GM21367 (cell line): ENCODE results near the gene TAMM41.
"Not testable (repeated sequence)": the region's sequence is repeated elsewhere in the genome, so short reads cannot be mapped to it uniquely, and the experiment has no call there.

ENCODE experiments used
- ATAC-seq: cut with Tn5 transposase; IDR thresholded peaks from one replicate; pipeline ENCODE4 v1.9.1; 2021; ENCODE audit not compliant: unreplicated experiment

The TAMM41 gene

GRCh38 chr3:11846281-11847266, at the start of gene TAMM41:
Gene TAMM41 (minus strand): TSS chr3:11846885. CDS start chr3:11846636, 249 bp downstream.
- peak; percentile 100 for ATAC-seq

DNA sequence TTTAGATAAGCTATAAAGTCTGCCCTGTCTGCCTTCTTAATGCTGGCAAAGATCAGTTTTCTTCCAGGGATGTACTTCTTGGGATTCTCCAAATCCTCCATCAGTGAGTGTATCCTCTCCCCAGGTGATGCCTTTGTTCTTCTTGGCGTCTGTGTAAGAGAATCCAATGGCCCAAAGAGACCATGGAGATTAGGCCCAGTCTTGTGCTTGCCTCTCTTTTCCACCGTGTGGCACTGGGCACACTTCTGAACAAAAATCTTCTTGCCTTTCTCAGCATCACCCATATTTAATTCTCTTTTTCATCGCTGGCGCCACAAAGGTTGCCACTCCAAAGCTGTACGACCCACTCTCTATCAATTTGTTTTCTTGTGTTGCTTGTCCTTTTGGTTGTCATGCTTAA, 32.2 kb upstream of the TAMM41 start:
- ATAC-seq, result no peak

- not testable (repeated sequence) for ATAC-seq
These were observed 28.0 kb upstream of the TAMM41 start for GRCh38 chr3:11874707-11875106.

DNA sequence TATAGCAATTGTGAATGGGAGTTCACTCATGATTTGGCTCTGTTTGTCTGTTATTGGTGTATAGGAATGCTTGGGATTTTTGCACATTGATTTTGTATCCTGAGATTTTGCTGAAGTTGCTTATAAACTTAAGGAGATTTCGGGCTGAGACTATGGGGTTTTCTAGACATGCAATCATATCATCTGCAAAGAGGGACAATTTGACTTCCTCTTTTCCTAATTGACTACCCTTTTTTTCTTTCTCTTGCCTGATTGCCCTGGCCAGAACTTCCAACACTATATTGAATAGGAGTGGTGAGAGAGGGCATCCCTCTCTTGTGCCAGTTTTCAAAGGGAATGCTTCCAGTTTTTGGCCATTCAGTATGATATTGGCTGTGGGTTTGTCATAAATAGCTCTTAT, 17.1 kb upstream of the TAMM41 start:
- not testable (repeated sequence) for ATAC-seq

GRCh38 chr3:11862584-11862983, 15.9 kb upstream of the TAMM41 start:
- not testable (repeated sequence) for ATAC-seq

DNA sequence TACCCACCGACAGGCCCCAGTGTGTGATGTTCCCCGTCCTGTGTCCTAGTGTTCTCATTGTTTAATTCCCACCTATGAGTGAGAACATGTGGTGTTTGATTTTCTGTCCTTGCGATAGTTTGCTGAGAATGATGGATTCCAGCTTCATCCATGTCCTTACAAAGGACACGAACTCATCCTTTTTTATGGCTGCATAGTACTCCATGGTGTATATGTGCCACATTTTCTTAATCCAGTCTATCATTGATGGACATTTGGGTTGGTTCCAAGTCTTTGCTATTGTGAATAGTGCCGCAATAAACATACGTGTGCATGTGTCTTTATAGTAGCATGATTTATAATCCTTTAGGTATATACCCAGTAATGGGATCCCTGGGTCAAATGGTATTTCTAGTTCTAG, 15.5 kb upstream of the TAMM41 start:
- not testable (repeated sequence) for ATAC-seq

- ATAC-seq, result not testable (repeated sequence)
These were observed 13.5 kb upstream of the TAMM41 start for GRCh38 chr3:11860213-11860612.

GRCh38 chr3:11853450-11853849, 6.8 kb upstream of the TAMM41 start:
- no peak for ATAC-seq

DNA sequence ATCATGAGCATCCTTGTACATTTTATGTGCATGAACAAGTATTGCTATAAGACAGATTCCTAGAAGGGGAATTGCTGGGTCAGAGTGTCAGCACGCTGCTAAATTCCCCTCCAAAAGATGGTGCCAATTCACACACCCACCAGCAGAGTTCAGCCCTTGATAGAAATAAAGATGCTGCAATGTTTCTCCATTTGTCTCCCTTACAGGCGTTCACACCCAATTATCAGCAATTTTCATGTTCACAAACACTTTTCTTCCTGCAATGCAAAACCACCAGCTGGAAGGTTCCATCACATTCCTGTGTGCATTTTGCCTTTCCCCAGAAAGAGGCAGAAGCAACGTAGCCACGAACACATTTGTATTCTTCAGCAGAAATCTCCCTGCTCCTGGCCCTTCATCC, 3.3 kb upstream of the TAMM41 start:
- ATAC-seq, result no peak

GRCh38 chr3:11847607-11848006, 922 bp upstream of the TAMM41 start:
- no peak for ATAC-seq

DNA sequence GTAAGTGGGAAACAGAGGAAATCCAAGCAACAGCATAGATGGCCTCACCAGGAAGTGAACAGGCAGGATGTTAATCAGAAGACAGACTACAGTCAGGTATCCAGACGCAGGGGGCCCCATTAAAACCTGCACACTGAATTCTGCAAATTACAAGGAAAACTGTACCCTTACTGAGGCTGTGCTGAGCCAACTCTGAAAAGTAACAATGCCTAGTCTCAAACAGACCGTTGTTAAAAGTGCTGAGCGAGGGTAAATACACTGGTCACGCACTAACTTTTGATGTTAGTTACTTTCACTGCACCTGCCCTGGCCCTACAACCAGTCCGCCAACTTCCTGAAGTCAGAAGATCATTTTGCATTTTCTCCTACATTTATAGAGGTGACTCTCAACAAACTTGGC, 1.0 kb downstream of the TAMM41 start:
- no peak for ATAC-seq

- no peak for ATAC-seq
These were observed 1.8 kb downstream of the TAMM41 start for GRCh38 chr3:11844891-11845290.

GRCh38 chr3:11835028-11835639, 11.6 kb downstream of the TAMM41 start:
- no peak for ATAC-seq

DNA sequence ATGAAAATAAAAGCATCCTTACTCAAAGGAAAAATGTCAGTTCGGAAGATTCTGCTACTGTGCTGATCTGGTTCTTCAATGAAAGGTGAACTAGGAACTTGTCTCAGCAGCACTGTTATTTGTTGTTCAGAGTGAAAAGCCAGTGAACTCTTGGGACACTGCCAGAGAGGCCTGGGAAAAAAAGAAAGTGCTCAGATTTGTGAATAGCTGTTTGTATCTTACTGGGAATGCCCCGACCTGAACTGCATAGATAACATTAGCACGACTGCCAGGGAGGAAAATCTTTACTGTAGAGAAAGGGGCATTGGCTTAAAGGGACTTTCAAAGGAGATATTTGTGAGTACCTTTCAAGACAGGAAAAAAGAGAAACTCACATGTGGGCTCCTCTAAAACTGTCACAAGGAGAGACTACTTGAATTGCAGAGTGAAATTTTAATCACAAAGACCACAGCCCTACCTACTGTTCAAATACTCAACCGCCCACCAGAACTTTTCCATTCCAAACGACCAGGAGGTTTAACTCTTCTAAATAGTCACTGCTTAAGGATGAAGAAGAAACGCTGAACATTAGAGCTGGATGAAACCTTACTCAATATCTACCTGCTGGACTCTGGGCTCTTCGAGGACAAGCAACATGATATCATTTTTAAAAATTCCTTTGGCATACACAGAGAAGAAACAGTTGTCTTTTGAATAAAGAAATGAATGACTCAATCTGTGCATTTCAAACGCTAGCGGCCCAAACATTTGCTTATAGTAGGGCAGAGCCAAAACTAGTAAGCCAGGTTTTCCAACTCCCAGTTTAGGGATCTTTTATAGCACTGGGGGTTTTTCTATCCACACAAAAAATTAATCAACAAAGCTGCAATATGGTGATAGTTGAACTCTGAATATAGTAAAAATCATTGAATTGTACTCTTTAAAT, 13.4 kb downstream of the TAMM41 start:
- no peak for ATAC-seq

GRCh38 chr3:11829416-11829815, 17.3 kb downstream of the TAMM41 start:
- no peak for ATAC-seq

- no peak for ATAC-seq
These were observed 19.9 kb downstream of the TAMM41 start for GRCh38 chr3:11826628-11827265.

DNA sequence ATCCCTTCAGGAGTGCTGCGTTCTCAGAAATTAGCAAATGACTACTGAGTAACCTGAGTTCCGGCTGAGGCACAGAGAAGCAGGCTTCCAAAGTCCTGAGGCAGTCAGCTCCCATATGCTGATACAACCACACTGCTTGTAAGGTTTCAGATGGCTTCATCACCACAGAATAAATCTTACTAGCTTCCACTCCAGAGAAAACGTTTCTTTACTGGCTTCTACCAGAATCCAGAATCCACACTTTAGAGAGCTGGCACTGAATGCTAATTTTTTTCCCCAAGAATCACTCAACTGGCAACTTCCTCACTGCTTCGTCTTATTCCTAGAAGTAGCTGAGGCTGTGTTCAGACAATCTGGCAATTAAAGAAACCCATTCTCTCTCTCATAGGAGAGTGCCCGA, 21.4 kb downstream of the TAMM41 start:
- no peak for ATAC-seq

DNA sequence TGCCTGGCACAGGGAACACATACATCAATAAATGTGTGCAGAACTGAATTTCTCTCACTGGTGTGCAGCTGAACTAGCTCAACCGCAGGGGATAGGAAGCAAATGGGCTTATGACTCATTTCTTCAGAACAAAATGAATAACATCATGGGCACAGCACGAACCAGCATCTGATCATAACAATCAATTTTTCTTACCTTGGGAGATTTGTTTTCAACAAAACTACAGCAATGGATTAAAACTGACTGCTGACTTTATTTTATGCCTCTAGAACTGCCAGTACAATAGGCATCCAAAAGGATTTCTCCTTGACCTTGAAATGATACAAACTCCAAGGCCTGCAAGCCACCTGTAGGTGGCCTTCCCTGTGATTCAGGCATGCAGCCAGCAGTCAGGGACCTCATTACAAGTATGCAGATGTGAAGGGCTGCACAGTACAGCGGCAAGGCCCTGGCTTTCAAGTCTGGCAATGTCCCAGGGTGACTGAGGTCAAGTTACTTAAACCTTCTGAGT, 26.1 kb downstream of the TAMM41 start:
- peak; percentile 53 for ATAC-seq

DNA sequence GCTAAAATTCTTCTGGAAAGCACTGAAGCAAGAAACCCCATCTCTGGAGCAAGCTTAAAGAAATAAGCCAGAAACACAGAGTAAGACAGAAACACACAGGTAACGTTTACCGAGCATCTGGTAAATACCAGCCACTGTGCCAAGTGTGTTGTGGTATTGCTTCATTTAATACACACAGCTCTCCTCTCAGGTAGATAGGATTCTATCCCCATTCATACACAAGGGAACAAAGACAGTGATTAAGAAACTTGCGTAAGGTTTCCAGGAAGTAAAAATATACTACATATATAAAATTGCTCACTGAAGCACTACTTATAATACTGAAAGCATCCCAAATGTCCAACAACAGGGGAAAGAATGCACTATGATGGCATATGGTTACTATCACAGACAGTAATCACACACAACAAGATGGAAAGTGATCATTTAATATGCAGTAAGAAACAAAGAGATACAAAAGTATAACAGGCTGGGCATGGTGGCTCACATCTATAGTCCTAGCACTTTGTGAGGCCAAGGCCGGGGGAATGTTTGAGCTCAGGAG, 27.5 kb downstream of the TAMM41 start:
- no peak for ATAC-seq

- no peak for ATAC-seq
These were observed 28.7 kb downstream of the TAMM41 start for GRCh38 chr3:11818033-11818432.
